Panc1 (cell line): ENCODE measurements around the gene ADCY7. TPM values are rescaled to one million over a fixed set of nuclear protein-coding genes. Genes with fewer than 3 reads are reported as not detected.
A peak's percentile ranks its signal among the peaks of the same experiment; 100 is the strongest.

Source experiments
- ATAC-seq: fragments of 200-7000 bp; cut with Tn5 transposase; 2 replicates; pipeline ENCODE4 v1.9.1; 2020; ENCODE audit warnings: mild to moderate bottlenecking, moderate library complexity
- BruUV-seq: library from RNA; stranded (reverse); fragments of 400-500 nt; replicated peaks from 2 replicates; lab custom pipeline; 2021; lab: Mats Ljungman, UMichigan
- CTCF ChIA-PET: fragments of 300-600 bp; sonication (Branson Sonifier 250); formaldehyde crosslinking; loops from one replicate; lab custom pipeline; 2022; ENCODE audit warnings: antibody characterized with exemption; lab: Charles Lee
- POLR2A ChIA-PET: fragments of 300-600 bp; sonication (Branson Sonifier 250); formaldehyde crosslinking; loops from one replicate; lab custom pipeline; 2022; ENCODE audit warnings: antibody characterized with exemption; lab: Charles Lee
- DNase-seq: peaks from one replicate; pipeline ENCODE4 v3.0.0-alpha.2; 2010; ENCODE audit warnings: low read depth, low spot score
- H3K27ac ChIP-seq: 2 replicates; pipeline ENCODE4 v1.5.1; 2011; ENCODE audit warnings: mild to moderate bottlenecking, low read length, inconsistent platforms
- H3K27me3 ChIP-seq: fragments of 200-500 bp; sonication (Bioruptor generic); 2 replicates; pipeline ENCODE4 v1.6.0; 2014; ENCODE audit warnings: low read length, inconsistent platforms; ENCODE audit not compliant: control insufficient read depth, insufficient read depth
- H3K36me3 ChIP-seq: fragments of 200-500 bp; sonication (Bioruptor generic); 2 replicates; pipeline ENCODE4 v1.5.1; 2014; ENCODE audit warnings: inconsistent platforms, mild to moderate bottlenecking, low read length, moderate library complexity; ENCODE audit not compliant: control insufficient read depth, insufficient read depth
- H3K4me1 ChIP-seq: 2 replicates; pipeline ENCODE4 v1.5.1; 2011; ENCODE audit warnings: inconsistent platforms, mild to moderate bottlenecking, low read length, moderate library complexity; ENCODE audit not compliant: control insufficient read depth, insufficient read depth
- H3K4me3 ChIP-seq, 2 experiments: 2 replicates each; pipeline ENCODE4 v1.5.1; 2011 to 2012; ENCODE audit warnings: low read depth in 2 of 2, low read length in 2 of 2, mild to moderate bottlenecking in 2 of 2, inconsistent platforms in 1 of 2, moderate library complexity in 1 of 2
- H3K9me3 ChIP-seq: fragments of 200-500 bp; sonication (Bioruptor generic); 2 replicates; pipeline ENCODE4 v1.5.1; 2014; ENCODE audit warnings: low read depth, mild to moderate bottlenecking, inconsistent platforms, low read length, moderate library complexity; ENCODE audit not compliant: control insufficient read depth, insufficient read depth
- POLR2AphosphoS5 ChIP-seq: IDR thresholded peaks from 2 replicates; pipeline ENCODE4 v1.6.1; 2012; ENCODE audit warnings: mild to moderate bottlenecking, low read depth, low read length, moderate library complexity
- SIN3A ChIP-seq: IDR thresholded peaks from 2 replicates; pipeline ENCODE4 v1.6.1; 2012; ENCODE audit warnings: low read depth, mild to moderate bottlenecking, low read length, moderate library complexity, borderline replicate concordance; ENCODE audit not compliant: insufficient read depth
- TCF7L2 ChIP-seq: IDR thresholded peaks from 2 replicates; pipeline ENCODE4 v1.6.1; 2011; ENCODE audit warnings: mild to moderate bottlenecking, low read depth, low read length, inconsistent platforms
- in situ Hi-C: cut with HindIII; loops from 2 replicates; pipeline ENCODE4 v1.10.0; 2016; ENCODE audit warnings: low sequenced_read_pairs, low pct_unique_long_range_greater_than_20kb
- intact Hi-C: fragments of 100-400 bp; cut with micrococcal nuclease; formaldehyde crosslinking; loops from one replicate; pipeline ENCODE4 v1.10.0; 2022; ENCODE audit not compliant: unreplicated experiment
- total RNA-seq: library from RNA; stranded (reverse); gene quantifications from one replicate; pipeline ENCODE4 v1.2.1, GENCODE V29; 2021; ENCODE audit not compliant: unreplicated experiment
- TF ChIP-seq, protein P1 (sequence below), 2 experiments: IDR thresholded peaks; 2 replicates each; pipeline ENCODE4 v1.6.1; 2011 to 2012; ENCODE audit warnings: low read depth in 2 of 2, control low read depth in 1 of 2, low read length in 1 of 2, mild to moderate bottlenecking in 1 of 2, moderate library complexity in 1 of 2; ENCODE audit not compliant: insufficient read depth in 1 of 2
- TF ChIP-seq, protein P2 (sequence below): fragments of 450-650 bp; IDR thresholded peaks from 2 replicates; pipeline ENCODE4 v1.5.1; 2017; ENCODE audit warnings: mild to moderate bottlenecking

The ADCY7 gene
- total RNA-seq, 1 experiment from 2014 or later = 6.3 TPM

DNA sequence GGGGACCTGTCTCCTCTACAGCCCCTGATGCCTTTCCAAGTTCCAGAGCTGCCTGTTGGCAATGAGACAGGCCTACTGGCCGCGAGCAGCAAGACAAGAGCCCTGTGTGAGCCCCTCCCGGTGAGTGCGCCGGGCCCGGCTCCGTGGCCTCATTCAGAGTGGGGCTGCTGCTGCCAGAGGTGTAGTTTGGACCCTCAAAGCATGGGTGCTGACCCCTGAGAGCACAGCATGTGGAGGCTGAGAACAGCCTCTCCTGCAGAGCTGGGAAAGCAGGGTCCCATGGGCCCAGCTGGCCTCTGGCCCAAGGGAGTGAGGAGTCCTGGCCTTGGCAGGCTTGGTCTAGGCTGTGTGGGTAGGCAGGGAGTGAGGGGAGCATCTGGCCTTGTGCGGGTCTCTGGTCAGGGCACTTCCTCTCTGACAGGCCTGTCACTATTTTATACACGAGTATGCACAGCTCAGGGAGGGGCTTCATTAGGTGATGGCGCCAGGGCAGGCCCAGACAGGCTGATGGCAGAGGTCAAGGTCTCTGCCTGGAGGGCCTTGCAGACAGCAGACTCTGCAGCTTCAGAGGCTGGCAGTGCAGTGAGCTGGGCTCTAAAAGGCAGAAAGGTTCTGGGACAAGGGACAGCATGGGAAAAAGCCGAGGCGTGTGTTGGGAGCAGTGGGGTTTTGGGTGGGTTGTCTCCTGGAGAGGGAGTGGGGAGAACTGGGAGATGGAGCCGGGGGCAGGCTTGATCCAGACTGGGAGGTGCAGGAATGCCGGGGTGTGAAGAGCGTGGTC is 43.4 kb downstream of the ADCY7 start:
- BruUV-seq = no TSS peak

DNA sequence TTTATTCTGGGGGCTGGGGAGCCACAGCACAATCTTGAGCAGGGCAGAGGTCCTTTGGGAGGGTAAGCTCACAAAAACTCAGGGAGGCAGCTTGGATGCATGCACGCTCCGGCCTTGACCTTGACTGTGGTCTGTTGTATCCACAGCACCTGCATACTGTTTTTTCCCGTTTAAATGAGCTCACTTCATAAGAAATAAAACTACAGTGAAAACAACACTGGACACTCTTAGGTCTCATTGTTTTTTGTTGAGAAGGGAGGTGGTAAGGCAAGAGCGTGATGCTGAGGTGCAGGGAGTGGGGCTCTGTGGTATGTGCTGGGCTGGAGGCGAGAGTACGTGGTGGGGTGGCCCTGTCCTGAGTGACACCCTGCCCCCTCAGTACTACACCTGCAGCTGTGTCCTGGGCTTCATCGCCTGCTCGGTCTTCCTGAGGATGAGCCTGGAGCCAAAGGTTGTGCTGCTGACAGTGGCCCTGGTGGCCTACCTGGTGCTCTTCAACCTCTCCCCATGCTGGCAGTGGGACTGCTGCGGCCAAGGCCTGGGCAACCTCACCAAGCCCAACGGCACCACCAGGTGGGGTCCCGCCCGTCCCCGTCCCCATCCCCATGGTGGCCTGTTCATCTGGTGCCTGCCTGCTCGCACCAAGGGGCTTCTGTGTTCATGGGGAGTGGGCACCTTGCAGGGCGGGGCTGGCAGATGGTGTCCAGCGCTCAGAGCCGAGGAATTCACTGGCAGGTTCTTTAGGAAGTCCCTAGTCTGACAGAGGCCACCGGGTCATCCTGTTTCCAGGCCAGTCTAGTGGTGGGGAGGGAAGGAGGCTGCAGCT is 44.2 kb downstream of the ADCY7 start:
- H3K27me3 ChIP-seq = no peaks in the 10 kb centered on the region
- no peak overlapping the region for H3K27ac ChIP-seq
- no peak for DNase-seq
- no peak for TF ChIP-seq POLR2AphosphoS5
- TF ChIP-seq, protein P1, sequence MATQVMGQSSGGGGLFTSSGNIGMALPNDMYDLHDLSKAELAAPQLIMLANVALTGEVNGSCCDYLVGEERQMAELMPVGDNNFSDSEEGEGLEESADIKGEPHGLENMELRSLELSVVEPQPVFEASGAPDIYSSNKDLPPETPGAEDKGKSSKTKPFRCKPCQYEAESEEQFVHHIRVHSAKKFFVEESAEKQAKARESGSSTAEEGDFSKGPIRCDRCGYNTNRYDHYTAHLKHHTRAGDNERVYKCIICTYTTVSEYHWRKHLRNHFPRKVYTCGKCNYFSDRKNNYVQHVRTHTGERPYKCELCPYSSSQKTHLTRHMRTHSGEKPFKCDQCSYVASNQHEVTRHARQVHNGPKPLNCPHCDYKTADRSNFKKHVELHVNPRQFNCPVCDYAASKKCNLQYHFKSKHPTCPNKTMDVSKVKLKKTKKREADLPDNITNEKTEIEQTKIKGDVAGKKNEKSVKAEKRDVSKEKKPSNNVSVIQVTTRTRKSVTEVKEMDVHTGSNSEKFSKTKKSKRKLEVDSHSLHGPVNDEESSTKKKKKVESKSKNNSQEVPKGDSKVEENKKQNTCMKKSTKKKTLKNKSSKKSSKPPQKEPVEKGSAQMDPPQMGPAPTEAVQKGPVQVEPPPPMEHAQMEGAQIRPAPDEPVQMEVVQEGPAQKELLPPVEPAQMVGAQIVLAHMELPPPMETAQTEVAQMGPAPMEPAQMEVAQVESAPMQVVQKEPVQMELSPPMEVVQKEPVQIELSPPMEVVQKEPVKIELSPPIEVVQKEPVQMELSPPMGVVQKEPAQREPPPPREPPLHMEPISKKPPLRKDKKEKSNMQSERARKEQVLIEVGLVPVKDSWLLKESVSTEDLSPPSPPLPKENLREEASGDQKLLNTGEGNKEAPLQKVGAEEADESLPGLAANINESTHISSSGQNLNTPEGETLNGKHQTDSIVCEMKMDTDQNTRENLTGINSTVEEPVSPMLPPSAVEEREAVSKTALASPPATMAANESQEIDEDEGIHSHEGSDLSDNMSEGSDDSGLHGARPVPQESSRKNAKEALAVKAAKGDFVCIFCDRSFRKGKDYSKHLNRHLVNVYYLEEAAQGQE (IDR thresholded peaks at IDR 0.05; ENCODE audit: insufficient read depth in 1 of 2, low read depth in 2 of 2, low read length in 1 of 2) = no peak
- TF ChIP-seq, protein P2, sequence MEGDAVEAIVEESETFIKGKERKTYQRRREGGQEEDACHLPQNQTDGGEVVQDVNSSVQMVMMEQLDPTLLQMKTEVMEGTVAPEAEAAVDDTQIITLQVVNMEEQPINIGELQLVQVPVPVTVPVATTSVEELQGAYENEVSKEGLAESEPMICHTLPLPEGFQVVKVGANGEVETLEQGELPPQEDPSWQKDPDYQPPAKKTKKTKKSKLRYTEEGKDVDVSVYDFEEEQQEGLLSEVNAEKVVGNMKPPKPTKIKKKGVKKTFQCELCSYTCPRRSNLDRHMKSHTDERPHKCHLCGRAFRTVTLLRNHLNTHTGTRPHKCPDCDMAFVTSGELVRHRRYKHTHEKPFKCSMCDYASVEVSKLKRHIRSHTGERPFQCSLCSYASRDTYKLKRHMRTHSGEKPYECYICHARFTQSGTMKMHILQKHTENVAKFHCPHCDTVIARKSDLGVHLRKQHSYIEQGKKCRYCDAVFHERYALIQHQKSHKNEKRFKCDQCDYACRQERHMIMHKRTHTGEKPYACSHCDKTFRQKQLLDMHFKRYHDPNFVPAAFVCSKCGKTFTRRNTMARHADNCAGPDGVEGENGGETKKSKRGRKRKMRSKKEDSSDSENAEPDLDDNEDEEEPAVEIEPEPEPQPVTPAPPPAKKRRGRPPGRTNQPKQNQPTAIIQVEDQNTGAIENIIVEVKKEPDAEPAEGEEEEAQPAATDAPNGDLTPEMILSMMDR = no peak
- TF ChIP-seq SIN3A = no peak
- no peak for TF ChIP-seq TCF7L2
- BruUV-seq = no TSS peak
- CTCF ChIA-PET = no interaction called here
- ATAC-seq = peak; percentile 24
- intact Hi-C loops (no loop called here), in situ Hi-C loops (no loop called here)
- POLR2A ChIA-PET = no interaction called here
- H3K9me3 ChIP-seq = no peaks in the 10 kb centered on the region
- H3K36me3 ChIP-seq = no peaks in the 10 kb centered on the region
- no peak overlapping the region for H3K4me3 ChIP-seq
- no peaks in the 10 kb centered on the region for H3K4me1 ChIP-seq

More for the DNA sequence above, 43.4 kb downstream of the ADCY7 start:
- CTCF ChIA-PET = no interaction called here
- POLR2A ChIA-PET = no interaction called here
- Histone ChIP-seq H3K36me3 (no peaks in the 10 kb centered on the region), H3K4me1 (no peaks in the 10 kb centered on the region), H3K27me3 (no peaks in the 10 kb centered on the region), H3K27ac (no peak overlapping the region), H3K4me3 (no peak overlapping the region), H3K9me3 (no peaks in the 10 kb centered on the region)
- ATAC-seq (peak; percentile 39; the same call in 1 of the 2 replicates), DNase-seq (no peak)
- in situ Hi-C loops (no loop called here), intact Hi-C loops (no loop called here)
- TF ChIP-seq TCF7L2 = no peak
- TF ChIP-seq POLR2AphosphoS5 = no peak
- TF ChIP-seq, protein P2 = no peak
- TF ChIP-seq SIN3A = no peak
- TF ChIP-seq, protein P1 (IDR thresholded peaks at IDR 0.05; ENCODE audit: insufficient read depth in 1 of 2, low read depth in 2 of 2, low read length in 1 of 2) = no peak
